GM18505 (cell line): Measurements from ENCODE around the gene LYRM4.
"Not testable (repeated sequence)": the region's sequence is repeated elsewhere in the genome, so short reads cannot be mapped to it uniquely, and the experiment has no call there.

Source experiments
- ATAC-seq: cut with Tn5 transposase; IDR thresholded peaks from one replicate; pipeline ENCODE4 v1.9.1; 2021; ENCODE audit not compliant: unreplicated experiment
- POLR2A ChIP-seq: IDR thresholded peaks from 4 replicates; pipeline ENCODE4 v1.6.1; 2011; ENCODE audit warnings: borderline replicate concordance; ENCODE audit not compliant: insufficient read depth, insufficient read length; ENCODE audit errors: extremely low read depth

LYRM4 gene

GRCh38 chr6:5083307-5083583 is 177.5 kb downstream of the LYRM4 start:
- no peak for ATAC-seq
- no peak for TF ChIP-seq POLR2A

GRCh38 chr6:5082487-5083306 is 178.1 kb downstream of the LYRM4 start:
- TF ChIP-seq POLR2A = no peak
- ATAC-seq = no peak

GRCh38 chr6:5081955-5082354 is 178.8 kb downstream of the LYRM4 start:
- no peak for TF ChIP-seq POLR2A
- ATAC-seq = no peak

GRCh38 chr6:5081182-5081581 is 179.6 kb downstream of the LYRM4 start:
- no peak for TF ChIP-seq POLR2A
- no peak for ATAC-seq

GRCh38 chr6:5080574-5080973 is 180.2 kb downstream of the LYRM4 start:
- no peak for TF ChIP-seq POLR2A
- no peak for ATAC-seq

- TF ChIP-seq POLR2A = no peak
These were observed 181.1 kb downstream of the LYRM4 start for GRCh38 chr6:5079692-5080091.

GRCh38 chr6:5078121-5078669 is 182.6 kb downstream of the LYRM4 start:
- no peak for ATAC-seq
- no peak for TF ChIP-seq POLR2A

More at GRCh38 chr6:5079692-5080091, 181.1 kb downstream of the LYRM4 start:
- ATAC-seq = no peak

GRCh38 chr6:5076931-5077330 is 183.8 kb downstream of the LYRM4 start:
- no peak for TF ChIP-seq POLR2A
- no peak for ATAC-seq

GRCh38 chr6:5073992-5074391 is 186.8 kb downstream of the LYRM4 start:
- no peak for TF ChIP-seq POLR2A
- ATAC-seq = no peak

GRCh38 chr6:5072440-5072839 is 188.3 kb downstream of the LYRM4 start:
- no peak for TF ChIP-seq POLR2A
- no peak for ATAC-seq

- no peak for TF ChIP-seq POLR2A
- no peak for ATAC-seq
These were observed 189.5 kb downstream of the LYRM4 start for GRCh38 chr6:5071216-5071615.

- no peak for TF ChIP-seq POLR2A
- ATAC-seq = no peak
These were observed 192.5 kb downstream of the LYRM4 start for GRCh38 chr6:5068153-5068751.

GRCh38 chr6:5067305-5067704 is 193.4 kb downstream of the LYRM4 start:
- TF ChIP-seq POLR2A = no peak
- ATAC-seq = no peak

- ATAC-seq = no peak
- TF ChIP-seq POLR2A = no peak
These were observed 194.2 kb downstream of the LYRM4 start for GRCh38 chr6:5066456-5067093.

- ATAC-seq = no peak
- no peak for TF ChIP-seq POLR2A
These were observed 197.1 kb downstream of the LYRM4 start for GRCh38 chr6:5063617-5064016.

- ATAC-seq = no peak
- TF ChIP-seq POLR2A = no peak
These were observed 199.6 kb downstream of the LYRM4 start for GRCh38 chr6:5061152-5061551.

- not testable (repeated sequence) for ATAC-seq
These were observed 200.3 kb downstream of the LYRM4 start for GRCh38 chr6:5060439-5060838.
